SU-DHL-6 (cell line): ENCODE results near the gene OR51S1.

Experiments used
- H2AFZ ChIP-seq: fragments of 200-600 bp; sonication (generic); 2 replicates; pipeline ENCODE4 v1.6.1; 2014; ENCODE audit warnings: low read depth, mild to moderate bottlenecking, moderate library complexity, mixed read lengths, antibody characterized with exemption, low read length; ENCODE audit not compliant: severe bottlenecking
- H3F3A ChIP-seq: fragments of 200-600 bp; shearing (Covaris generic); 2 replicates; pipeline ENCODE4 v1.6.0; 2016; ENCODE audit warnings: antibody characterized with exemption, mild to moderate bottlenecking; ENCODE audit not compliant: insufficient read depth
- H3K27ac ChIP-seq: fragments of 200-600 bp; sonication (generic); 2 replicates; pipeline ENCODE4 v1.5.1; 2016; ENCODE audit warnings: low read depth, mild to moderate bottlenecking, low read length, moderate library complexity, mixed read lengths
- H3K27me3 ChIP-seq: fragments of 200-600 bp; sonication (generic), shearing (Covaris generic); 2 replicates; pipeline ENCODE4 v1.6.0; 2014; ENCODE audit warnings: mild to moderate bottlenecking, low read length
- H3K36me3 ChIP-seq: fragments of 200-600 bp; sonication (generic); 2 replicates; pipeline ENCODE4 v1.6.1; 2014; ENCODE audit warnings: mild to moderate bottlenecking, low read length, mixed read lengths
- H3K4me2 ChIP-seq: fragments of 300-600, 200-600 bp; shearing (Covaris generic), sonication (generic); 2 replicates; pipeline ENCODE4 v1.6.0; 2014; ENCODE audit warnings: low read length, low read depth, mild to moderate bottlenecking; ENCODE audit not compliant: poor library complexity, severe bottlenecking
- H3K4me3 ChIP-seq: fragments of 200-600 bp; sonication (generic); 2 replicates; pipeline ENCODE4 v1.5.1; 2014; ENCODE audit warnings: antibody characterized with exemption, low read length, mild to moderate bottlenecking, mixed read lengths; ENCODE audit not compliant: insufficient read depth, poor library complexity, severe bottlenecking
- H3K79me2 ChIP-seq: fragments of 200-600 bp; sonication (generic); 2 replicates; pipeline ENCODE4 v1.6.1; 2014; ENCODE audit warnings: mild to moderate bottlenecking, low read length, moderate library complexity; ENCODE audit not compliant: insufficient read depth
- H3K9ac ChIP-seq: fragments of 200-600 bp; sonication (generic); 2 replicates; pipeline ENCODE4 v1.7.0; 2014; ENCODE audit warnings: mild to moderate bottlenecking, low read length
- H3K9me2 ChIP-seq: fragments of 200-600 bp; sonication (generic); replicated peaks from 2 replicates; pipeline ENCODE4 v1.6.1; 2014; ENCODE audit warnings: low read length; ENCODE audit not compliant: insufficient read depth
- H3K9me3 ChIP-seq: fragments of 200-600 bp; sonication (generic); 2 replicates; pipeline ENCODE4 v1.6.1; 2014; ENCODE audit warnings: low read length, mixed read lengths; ENCODE audit not compliant: insufficient read depth
- H4K20me1 ChIP-seq: fragments of 200-600 bp; sonication (generic); 2 replicates; pipeline ENCODE4 v1.6.1; 2014; ENCODE audit warnings: low read depth, mild to moderate bottlenecking, antibody characterized with exemption, low read length, moderate library complexity, mixed read lengths
- EZH2phosphoT487 ChIP-seq: fragments of 200-600 bp; sonication (generic), shearing (Covaris generic); conservative IDR thresholded peaks from 2 replicates; pipeline ENCODE4 v1.6.1; 2018; ENCODE audit warnings: mild to moderate bottlenecking, antibody characterized with exemption, low read length, moderate library complexity, mixed read lengths
- TF ChIP-seq, protein P1 (sequence below): fragments of 200-600 bp; sonication (generic); IDR thresholded peaks from one replicate; pipeline ENCODE4 v1.5.1; 2017; ENCODE audit warnings: antibody characterized with exemption, mild to moderate bottlenecking, low read length, moderate library complexity; ENCODE audit not compliant: insufficient read depth, poor library complexity, severe bottlenecking

The OR51S1 gene

GRCh38 chr11:4839851-4840549, 9.0 kb downstream of the OR51S1 start:
- Histone ChIP-seq H3K27ac (no peak overlapping the region), H3K27me3 (no peaks in the 10 kb centered on the region), H3F3A (no peaks in the 10 kb centered on the region), H3K36me3 (no peaks in the 10 kb centered on the region), H3K4me3 (no peak overlapping the region), H3K79me2 (no peaks in the 10 kb centered on the region), H4K20me1 (no peaks in the 10 kb centered on the region), H3K9ac (no peak overlapping the region), H3K9me2 (no peaks in the 10 kb centered on the region), H3K9me3 (no peaks in the 10 kb centered on the region), H3K4me2 (no peak overlapping the region), H2AFZ (no peak overlapping the region)
- TF ChIP-seq, protein P1, sequence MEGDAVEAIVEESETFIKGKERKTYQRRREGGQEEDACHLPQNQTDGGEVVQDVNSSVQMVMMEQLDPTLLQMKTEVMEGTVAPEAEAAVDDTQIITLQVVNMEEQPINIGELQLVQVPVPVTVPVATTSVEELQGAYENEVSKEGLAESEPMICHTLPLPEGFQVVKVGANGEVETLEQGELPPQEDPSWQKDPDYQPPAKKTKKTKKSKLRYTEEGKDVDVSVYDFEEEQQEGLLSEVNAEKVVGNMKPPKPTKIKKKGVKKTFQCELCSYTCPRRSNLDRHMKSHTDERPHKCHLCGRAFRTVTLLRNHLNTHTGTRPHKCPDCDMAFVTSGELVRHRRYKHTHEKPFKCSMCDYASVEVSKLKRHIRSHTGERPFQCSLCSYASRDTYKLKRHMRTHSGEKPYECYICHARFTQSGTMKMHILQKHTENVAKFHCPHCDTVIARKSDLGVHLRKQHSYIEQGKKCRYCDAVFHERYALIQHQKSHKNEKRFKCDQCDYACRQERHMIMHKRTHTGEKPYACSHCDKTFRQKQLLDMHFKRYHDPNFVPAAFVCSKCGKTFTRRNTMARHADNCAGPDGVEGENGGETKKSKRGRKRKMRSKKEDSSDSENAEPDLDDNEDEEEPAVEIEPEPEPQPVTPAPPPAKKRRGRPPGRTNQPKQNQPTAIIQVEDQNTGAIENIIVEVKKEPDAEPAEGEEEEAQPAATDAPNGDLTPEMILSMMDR = no peak
- no peak for TF ChIP-seq EZH2phosphoT487

- Histone ChIP-seq H3K9ac (no peak overlapping the region), H3K79me2 (no peaks in the 10 kb centered on the region), H4K20me1 (no peaks in the 10 kb centered on the region), H3K36me3 (no peaks in the 10 kb centered on the region), H3K9me2 (no peaks in the 10 kb centered on the region), H3K4me2 (no peak overlapping the region), H3K4me3 (no peak overlapping the region), H3K27ac (no peak overlapping the region), H3F3A (no peaks in the 10 kb centered on the region), H3K9me3 (no peaks in the 10 kb centered on the region), H2AFZ (no peak overlapping the region), H3K27me3 (no peaks in the 10 kb centered on the region)
- TF ChIP-seq, protein P1 = no peak
- TF ChIP-seq EZH2phosphoT487 = no peak
Measured at GRCh38 chr11:4830909-4831308, 18.1 kb downstream of the OR51S1 start.

GRCh38 chr11:4830346-4830745, 18.7 kb downstream of the OR51S1 start:
- TF ChIP-seq EZH2phosphoT487 = no peak
- TF ChIP-seq, protein P1 = no peak
- Histone ChIP-seq H3K4me2 (no peak overlapping the region), H3K79me2 (no peaks in the 10 kb centered on the region)

More at GRCh38 chr11:4830346-4830745, 18.7 kb downstream of the OR51S1 start:
- Histone ChIP-seq H3K36me3 (no peaks in the 10 kb centered on the region), H4K20me1 (no peaks in the 10 kb centered on the region), H3F3A (no peaks in the 10 kb centered on the region), H3K9ac (no peak overlapping the region), H2AFZ (no peak overlapping the region), H3K9me2 (no peaks in the 10 kb centered on the region), H3K27me3 (no peaks in the 10 kb centered on the region), H3K4me3 (no peak overlapping the region), H3K27ac (no peak overlapping the region), H3K9me3 (no peaks in the 10 kb centered on the region)
